GM12878 (cell line): ENCODE data around the gene LIN54. TPM values are rescaled to one million over a fixed set of nuclear protein-coding genes. Genes with fewer than 3 reads are reported as not detected.

Source experiments
- ATAC-seq: fragments of 200-7000 bp; cut with Tn5 transposase; 3 replicates; pipeline ENCODE4 v1.9.1; 2020; ENCODE audit warnings: mild to moderate bottlenecking, moderate library complexity
- BruUV-seq: library from RNA; stranded (reverse); fragments of 400-500 nt; replicated peaks from 2 replicates; lab custom pipeline; 2021; lab: Mats Ljungman, UMichigan
- CTCF ChIA-PET: fragments of 300-600 bp; sonication (Branson Sonifier 250); formaldehyde crosslinking; extraction: SDS; loops from one replicate; lab custom pipeline; 2021; ENCODE audit warnings: inconsistent platforms; lab: Yijun Ruan, JAX
- POLR2A ChIA-PET: fragments of 350-600 bp; formaldehyde crosslinking; extraction: SDS; loops from one replicate; lab custom pipeline; 2021; ENCODE audit warnings: inconsistent platforms; lab: Charles Lee
- RAD21 ChIA-PET: fragments of 300-600 bp; sonication (Branson Sonifier 250); formaldehyde crosslinking; loops from one replicate; lab custom pipeline; 2023; ENCODE audit warnings: antibody characterized with exemption; ENCODE audit not compliant: unreplicated experiment; lab: Charles Lee
- SMC1A ChIA-PET: fragments of 300-600 bp; sonication (Branson Sonifier 250); formaldehyde crosslinking; loops from one replicate; lab custom pipeline; 2023; ENCODE audit not compliant: unreplicated experiment, uncharacterized antibody; lab: Charles Lee
- DNase-seq: peaks from one replicate; pipeline ENCODE4 v3.0.0-alpha.2; 2011; ENCODE audit warnings: low read depth, low spot score
- FAIRE-seq: peaks from 3 replicates; lab custom pipeline; 2011; peaks lifted over from hg19 to GRCh38; lab: Jason Lieb, UNC
- H2AFZ ChIP-seq: 2 replicates; pipeline ENCODE4 v1.6.0; 2011; ENCODE audit warnings: low read depth, low read length, control low read depth; ENCODE audit not compliant: control insufficient read depth
- H3K27ac ChIP-seq: 2 replicates; pipeline ENCODE4 v1.5.1; 2011; ENCODE audit warnings: control low read depth; ENCODE audit not compliant: control insufficient read depth, insufficient read depth
- H3K27me3 ChIP-seq, 2 experiments: replicated peaks in 1 of 2; 2 replicates each; pipeline versions ENCODE4 v1.6.0 to v1.6.1; 2011; ENCODE audit warnings: low read length in 1 of 2; ENCODE audit not compliant: control insufficient read depth in 2 of 2, insufficient read depth in 2 of 2
- H3K36me3 ChIP-seq, 2 experiments: 2 replicates each; pipeline ENCODE4 v1.5.1; 2011; ENCODE audit warnings: low read length in 1 of 2; ENCODE audit not compliant: control insufficient read depth in 2 of 2, insufficient read depth in 2 of 2
- H3K4me1 ChIP-seq: 2 replicates; pipeline ENCODE4 v1.6.1; 2011; ENCODE audit warnings: mild to moderate bottlenecking, low read length, moderate library complexity, mixed read lengths; ENCODE audit not compliant: control insufficient read depth, insufficient read depth
- H3K4me2 ChIP-seq: 2 replicates; pipeline ENCODE4 v1.6.0; 2011; ENCODE audit warnings: control low read depth; ENCODE audit not compliant: control insufficient read depth, insufficient read depth
- H3K4me3 ChIP-seq: fragments of 200-600 bp; sonication (generic); 2 replicates; pipeline ENCODE4 v1.5.1; 2016
- H3K79me2 ChIP-seq: 2 replicates; pipeline ENCODE4 v1.6.0; 2011; ENCODE audit warnings: low read length; ENCODE audit not compliant: control insufficient read depth, insufficient read depth
- H3K9ac ChIP-seq: 2 replicates; pipeline ENCODE4 v1.8.0; 2011; ENCODE audit warnings: low read length, control low read depth, mixed read lengths; ENCODE audit not compliant: control insufficient read depth, insufficient read depth
- H3K9me3 ChIP-seq: replicated peaks from 3 replicates; pipeline ENCODE4 v1.5.1; 2011; ENCODE audit warnings: mild to moderate bottlenecking, low read length; ENCODE audit not compliant: control insufficient read depth, insufficient read depth
- H4K20me1 ChIP-seq: 2 replicates; pipeline ENCODE4 v1.6.0; 2011; ENCODE audit not compliant: control insufficient read depth, insufficient read depth
- BHLHE40 ChIP-seq, 2 experiments: fragments of 450-650 bp in 1 of 2; IDR thresholded peaks; 2 replicates each; pipeline ENCODE4 v1.6.1; 2011 to 2017; ENCODE audit warnings: low read depth in 2 of 2, borderline replicate concordance in 1 of 2, improper control_type of control experiment in 1 of 2, low read length in 1 of 2, mild to moderate bottlenecking in 1 of 2
- CBX5 ChIP-seq: sonication (generic); IDR thresholded peaks from 2 replicates; pipeline ENCODE4 v1.6.1; 2016; ENCODE audit warnings: low read depth, moderate library complexity, mild to moderate bottlenecking, inconsistent platforms
- CHD1 ChIP-seq: IDR thresholded peaks from 2 replicates; pipeline ENCODE4 v1.6.1; 2012; ENCODE audit warnings: low read depth, low read length, improper control_type of control experiment
- E2F4 ChIP-seq: IDR thresholded peaks from 2 replicates; pipeline ENCODE4 v1.6.1; 2012; ENCODE audit warnings: low read depth, low read length, improper control_type of control experiment
- FOXK2 ChIP-seq: fragments of 450-650 bp; IDR thresholded peaks from 2 replicates; pipeline ENCODE4 v1.6.1; 2017; ENCODE audit warnings: mild to moderate bottlenecking, moderate library complexity
- IRF4 ChIP-seq: IDR thresholded peaks from 2 replicates; pipeline ENCODE4 v1.6.1; 2011; ENCODE audit warnings: low read depth, low read length
- NR2F1 ChIP-seq: fragments of 450-650 bp; conservative IDR thresholded peaks from 2 replicates; pipeline ENCODE4 v1.6.1; 2017; ENCODE audit warnings: mild to moderate bottlenecking
- PAX5 ChIP-seq: IDR thresholded peaks from 2 replicates; pipeline ENCODE4 v1.6.1; 2011; ENCODE audit warnings: low read depth, low read length, borderline replicate concordance
- RB1 ChIP-seq: fragments of 450-650 bp; formaldehyde crosslinking; IDR thresholded peaks from 2 replicates; pipeline ENCODE4 v1.6.1; 2017; ENCODE audit warnings: mild to moderate bottlenecking, borderline replicate concordance
- SIX5 ChIP-seq: IDR thresholded peaks from 2 replicates; pipeline ENCODE4 v1.6.1; 2011; ENCODE audit warnings: mild to moderate bottlenecking, low read depth, low read length, moderate library complexity; ENCODE audit not compliant: severe bottlenecking
- SMC3 ChIP-seq: IDR thresholded peaks from 2 replicates; pipeline ENCODE4 v1.6.1; 2011; ENCODE audit warnings: low read length, improper control_type of control experiment, borderline replicate concordance
- SP1 ChIP-seq: IDR thresholded peaks from one replicate; pipeline ENCODE4 v1.6.1; 2011; ENCODE audit warnings: low read depth, low read length
- SRF ChIP-seq, 2 experiments: IDR thresholded peaks; 2 replicates each; pipeline ENCODE4 v1.6.1; 2011; ENCODE audit warnings: low read depth in 2 of 2, low read length in 2 of 2, mild to moderate bottlenecking in 1 of 2, moderate library complexity in 1 of 2
- STAT3 ChIP-seq: IDR thresholded peaks from 2 replicates; pipeline ENCODE4 v1.6.1; 2011; ENCODE audit warnings: low read depth, low read length, improper control_type of control experiment
- ZNF592 ChIP-seq: fragments of 450-650 bp; IDR thresholded peaks from 2 replicates; pipeline ENCODE4 v1.6.1; 2017; ENCODE audit warnings: mild to moderate bottlenecking, moderate library complexity
- ZZZ3 ChIP-seq: IDR thresholded peaks from 2 replicates; pipeline ENCODE4 v1.6.1; 2011; ENCODE audit warnings: low read depth; ENCODE audit not compliant: control insufficient read depth, insufficient read length
- WGBS: methylation state at CpG from one replicate; pipeline ENCODE4 v1.1.6; 2016; ENCODE audit warnings: low lambda C conversion rate; ENCODE audit not compliant: insufficient replicate concordance, insufficient coverage; ENCODE audit errors: missing lambda C conversion rate; 5-methylcytosine and 5-hydroxymethylcytosine counted together
- in situ Hi-C: fragments of 300-500 bp; cut with MboI; formaldehyde crosslinking; loops from 9 replicates; pipeline ENCODE4 v1.14.3; 2018; ENCODE audit warnings: mixed read lengths
- intact Hi-C: fragments of 100-400 bp; cut with micrococcal nuclease; formaldehyde crosslinking; loops from one replicate; pipeline ENCODE4 v1.14.2; 2022; ENCODE audit not compliant: unreplicated experiment
- polyA plus RNA-seq, 11 experiments: library from polyadenylated mRNA; depleted of rRNA in 4 of 11; unstranded in 6 of 11; stranded (reverse) in 5 of 11; fragments of >200 nt; fragmentation: Nextera tagmentation in 4 of 11; fragmentation: Illumina TruSeq in 1 of 11; extraction: Ambion mirVana in 4 of 11; extraction: Trizol in 1 of 11; gene quantifications; 1 replicate in 1 of 11; 2 replicates in 10 of 11; pipeline versions ENCODE4 v1.2.1 to v1.2.3, GENCODE V29; 2011 to 2016; ENCODE audit warnings: inconsistent platforms in 2 of 11, missing spikeins in 2 of 11, low read depth in 1 of 11
- total RNA-seq, 4 experiments: library from RNA; depleted of rRNA in 3 of 4; stranded (reverse); fragments of >200 nt in 3 of 4; fragmentation: Illumina TruSeq in 1 of 4; extraction: Trizol in 1 of 4; gene quantifications; 2 replicates each; pipeline versions ENCODE4 v1.2.1 to v1.2.3, GENCODE V29; 2013 to 2021

The LIN54 gene
- total and polyA plus RNA-seq, 10 of the 15 experiments (the other 5 are each of a cell fraction or from before 2014, with no cell fraction given): 1.5 to 20.4 (median 12.2) TPM

- POLR2A ChIA-PET: interaction anchor here (1.1 to 2.6 kb wide), 12 partner anchors 9 to 212 kb away, joined by 3 to 26 read pairs (median 4); partner anchors contain the start of genes COPS4, LIN54 and SEC31A
- in situ Hi-C loops: no loop called here
- H3K79me2 ChIP-seq: peaks cover 56% of the 10 kb centered on the region
- 0 out of 2 replicates have a peak, but pooled peaks have one; percentile 62 for TF ChIP-seq CBX5
- TF ChIP-seq E2F4: no peak
- no peak for TF ChIP-seq SRF (IDR thresholded peaks at IDR 0.05; ENCODE audit: low read depth in 2 of 2, low read length in 2 of 2)
- TF ChIP-seq RB1: peak; percentile 84; the same call in 1 of the 2 replicates
- TF ChIP-seq PAX5: peak; percentile 53; the same call in 1 of the 2 replicates
- no peak for TF ChIP-seq FOXK2
- TF ChIP-seq ZNF592: no peak
- peak; percentile 56 to 85; a peak in 3 of 4 replicates for TF ChIP-seq BHLHE40 (IDR thresholded peaks at IDR 0.05; ENCODE audit: borderline replicate concordance in 1 of 2, low read depth in 2 of 2, low read length in 1 of 2)
- TF ChIP-seq STAT3: no peak
- peak; percentile 22; the same call in 1 of the 2 replicates for TF ChIP-seq IRF4
- TF ChIP-seq SMC3: no peak
- no peak for TF ChIP-seq SIX5
- TF ChIP-seq SP1: peak; percentile 96
- TF ChIP-seq NR2F1: peak; percentile 96
- 0 out of 2 replicates have a peak, but pooled peaks have one; percentile 60 for TF ChIP-seq CHD1
- TF ChIP-seq ZZZ3: no peak
Measured at GRCh38 chr4:82900411-82901182, 110.0 kb downstream of the LIN54 start, which contains the start of gene THAP9. TSS of gene THAP9 (plus strand) at chr4:82900735. CDS start at chr4:82900803, 68 bp downstream.

More at GRCh38 chr4:82900411-82901182, 110.0 kb downstream of the LIN54 start, which contains the start of gene THAP9:
- BruUV-seq: no TSS peak
- H3K36me3 ChIP-seq: peaks cover 0 to 2% of the 10 kb centered on the region in 2 experiments; a peak in 1 of 4 replicates
- ATAC-seq (peak; percentile 92), FAIRE-seq (peak; percentile 96), DNase-seq (peak; percentile 96)
- peak within 1 kb of the TSS; percentile 83 for H3K4me2 ChIP-seq
- no peaks in the 10 kb centered on the region for H3K27me3 ChIP-seq
- intact Hi-C loops: loop anchor here (1.0 to 5.0 kb wide), 4 partner anchors 9 to 382 kb away; partner anchors contain the start of genes COPS4, COQ2 and SEC31A
- H3K4me1 ChIP-seq: peaks cover 8% of the 10 kb centered on the region
- H3K9me3 ChIP-seq: no peaks in the 10 kb centered on the region
- CTCF ChIA-PET: interaction anchor here (0.8 to 4.2 kb wide), 16 partner anchors 9 to 554 kb away, joined by 3 to 44 read pairs (median 4); partner anchors contain the start of genes COPS4, COQ2 and LIN54
- H3K27ac ChIP-seq: peak within 1 kb of the TSS; percentile 95
- SMC1A ChIA-PET: interaction anchor here (1.0 to 5.0 kb wide), 13 partner anchors 9 to 471 kb away, joined by 3 to 21 read pairs (median 5); partner anchors contain the start of genes COPS4, HNRNPDL and LIN54
- H3K9ac ChIP-seq: peak within 1 kb of the TSS; percentile 92
- peak within 1 kb of the TSS; percentile 99 for H2AFZ ChIP-seq
- peak within 1 kb of the TSS; percentile 86 for H3K4me3 ChIP-seq
- no peaks in the 10 kb centered on the region for H4K20me1 ChIP-seq
- 2% methylated on average over 67 of the region's 67 CpGs for WGBS
- RAD21 ChIA-PET: interaction anchor here (0.6 to 2.9 kb wide), 15 partner anchors 11 to 384 kb away, joined by 3 to 38 read pairs (median 5); partner anchors contain the start of genes COPS4, COQ2, LIN54 and SCD5
